GM21367 (cell line): ENCODE measurements around the gene C1QB.
"Not testable (repeated sequence)": the region's sequence is repeated elsewhere in the genome, so short reads cannot be mapped to it uniquely, and the experiment has no call there.

Experiments used
- ATAC-seq: cut with Tn5 transposase; IDR thresholded peaks from one replicate; pipeline ENCODE4 v1.9.1; 2021; ENCODE audit not compliant: unreplicated experiment

Gene C1QB

GRCh38 chr1:22691031-22691753 is 38.2 kb downstream of the C1QB start:
- ATAC-seq, result no peak

GRCh38 chr1:22694172-22694571 is 41.1 kb downstream of the C1QB start:
- ATAC-seq, result no peak

GRCh38 chr1:22696610-22697009 is 43.6 kb downstream of the C1QB start:
- no peak for ATAC-seq

- no peak for ATAC-seq
These were observed 44.9 kb downstream of the C1QB start for GRCh38 chr1:22697980-22698379.

- no peak for ATAC-seq
These were observed 46.9 kb downstream of the C1QB start for GRCh38 chr1:22699681-22700520.

DNA sequence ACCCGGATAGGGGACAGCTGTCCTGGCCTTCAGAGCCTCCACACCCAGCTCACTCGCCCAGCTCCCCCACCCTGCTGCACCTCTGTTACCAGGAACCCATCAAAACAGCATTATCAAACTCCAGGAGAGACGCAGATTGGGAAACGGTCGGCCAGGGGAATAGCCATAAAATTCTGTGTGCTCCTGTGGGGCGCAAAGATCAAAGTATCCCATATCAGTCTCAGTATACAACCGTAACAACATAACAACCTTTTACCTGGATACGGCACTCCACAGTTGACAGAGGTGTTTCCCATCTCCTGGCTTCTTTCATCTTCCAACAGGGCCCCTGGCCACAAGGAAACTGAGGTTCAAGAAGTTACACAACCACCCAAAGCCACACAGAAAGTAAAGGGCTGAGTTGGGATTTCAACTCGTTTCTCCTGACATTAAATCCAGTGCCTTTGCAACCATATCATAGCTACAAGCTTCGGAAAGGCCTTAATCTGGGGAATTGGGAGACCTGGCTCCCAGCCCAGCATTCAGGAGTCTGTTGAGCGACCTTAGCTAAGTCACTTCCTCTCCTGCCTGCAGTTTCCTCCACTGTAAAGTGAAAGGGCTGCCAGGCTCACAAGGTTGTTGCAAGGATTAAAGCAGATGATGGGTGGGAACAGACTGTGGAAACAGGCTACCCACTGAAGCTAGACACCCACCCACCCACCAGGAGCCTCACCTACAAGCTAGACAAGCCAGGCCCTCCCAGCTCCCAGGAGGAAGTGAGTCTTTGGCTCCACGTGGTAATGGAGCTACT is 49.5 kb downstream of the C1QB start:
- no peak for ATAC-seq

- no peak for ATAC-seq
These were observed 51.5 kb downstream of the C1QB start for GRCh38 chr1:22704440-22705067.

DNA sequence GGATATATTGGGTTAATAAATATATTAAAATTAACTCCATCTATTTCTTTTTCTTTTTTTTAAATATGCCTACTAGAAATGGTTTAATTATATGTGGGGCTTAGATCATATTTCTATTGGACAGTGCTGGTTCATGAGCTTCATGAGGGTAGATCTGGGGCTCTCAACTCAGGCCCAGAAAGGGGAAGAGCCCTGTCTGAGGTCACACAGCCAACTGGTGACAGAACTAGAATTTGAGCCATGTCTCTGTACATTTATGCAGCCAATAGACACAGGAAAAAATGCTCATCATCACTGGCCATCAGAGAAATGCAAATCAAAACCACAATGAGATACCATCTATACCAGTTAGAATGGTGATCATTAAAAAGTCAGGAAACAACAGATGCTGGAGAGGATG is 52.5 kb downstream of the C1QB start:
- ATAC-seq, result no peak

DNA sequence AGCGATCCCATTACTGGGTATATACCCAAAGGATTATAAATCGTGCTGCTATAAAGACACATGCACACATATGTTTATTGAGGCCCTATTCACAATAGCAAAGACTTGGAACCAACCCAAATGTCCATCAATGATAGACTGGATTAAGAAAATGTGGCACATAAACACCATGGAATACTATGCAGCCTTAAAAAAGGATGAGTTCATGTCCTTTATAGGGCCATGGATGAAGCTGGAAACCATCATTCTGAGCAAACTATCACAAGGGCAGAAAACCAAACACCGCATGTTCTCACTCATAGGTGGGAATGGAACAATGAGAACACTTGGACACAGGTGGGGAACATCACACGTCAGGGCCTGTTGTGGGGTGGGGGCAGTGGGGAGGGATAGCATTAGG is 53.1 kb downstream of the C1QB start:
- ATAC-seq, result not testable (repeated sequence)

- ATAC-seq, result no peak
These were observed 55.7 kb downstream of the C1QB start for GRCh38 chr1:22708777-22709176.

- ATAC-seq, result no peak
These were observed 56.2 kb downstream of the C1QB start for GRCh38 chr1:22709227-22709626.

GRCh38 chr1:22709891-22710700 is 57.1 kb downstream of the C1QB start:
- no peak for ATAC-seq

DNA sequence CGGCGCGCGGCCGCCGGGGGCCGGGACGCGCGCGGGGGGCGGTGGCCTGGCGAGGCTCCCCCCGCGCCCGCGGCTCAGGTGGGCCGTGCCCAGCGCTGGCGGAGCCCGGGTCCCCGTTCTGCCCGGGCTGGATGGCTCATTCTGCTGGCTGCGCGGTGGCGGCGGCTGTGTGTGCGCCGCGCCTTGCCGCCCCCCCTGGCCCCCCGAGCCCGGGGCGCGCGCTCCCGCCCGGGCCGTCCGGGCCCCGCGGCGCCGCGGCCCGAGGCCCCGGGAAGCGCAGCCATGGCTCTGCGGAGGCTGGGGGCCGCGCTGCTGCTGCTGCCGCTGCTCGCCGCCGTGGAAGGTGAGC is 57.6 kb downstream of the C1QB start, which contains the start of gene EPHB2:
Gene EPHB2, plus strand, starts transcription at position 139 of the 349 bp plus-strand sequence. Its CDS starts 144 bp downstream, at position 283.
- no peak for ATAC-seq

DNA sequence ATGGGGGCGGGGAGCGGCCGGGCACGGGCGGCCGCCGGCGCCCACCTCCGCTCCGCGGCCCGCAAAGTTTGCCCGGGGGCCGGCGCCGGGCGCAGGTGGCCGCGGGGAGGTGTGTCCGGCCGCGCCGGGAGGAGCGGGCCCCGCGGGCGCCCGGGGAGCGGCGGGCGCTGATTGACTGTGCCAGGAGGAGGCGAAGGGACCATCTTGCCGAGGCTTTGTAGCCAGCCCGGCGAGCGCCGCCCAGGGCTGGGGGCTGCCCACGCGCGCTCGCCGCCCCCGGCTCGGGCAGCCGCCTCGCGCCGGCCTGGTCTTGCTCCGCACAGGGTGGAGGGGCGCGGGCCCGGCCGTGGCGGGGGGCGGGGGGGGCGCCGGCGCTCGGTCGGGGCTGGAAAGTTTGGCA is 58.0 kb downstream of the C1QB start:
- no peak for ATAC-seq
